D341Med (cell line): ENCODE results near the gene PDE4B.

Experiments used
- DNase-seq: peaks from one replicate; pipeline ENCODE4 v3.0.0; 2012; ENCODE audit warnings: low spot score

PDE4B gene

GRCh38 chr1:65882076-65882475 is 89.4 kb downstream of the PDE4B start:
- no peak for DNase-seq

GRCh38 chr1:65889441-65889840 is 96.7 kb downstream of the PDE4B start:
- DNase-seq, result no peak

- DNase-seq, result no peak
These were observed 97.6 kb downstream of the PDE4B start for GRCh38 chr1:65890201-65890843.

DNA sequence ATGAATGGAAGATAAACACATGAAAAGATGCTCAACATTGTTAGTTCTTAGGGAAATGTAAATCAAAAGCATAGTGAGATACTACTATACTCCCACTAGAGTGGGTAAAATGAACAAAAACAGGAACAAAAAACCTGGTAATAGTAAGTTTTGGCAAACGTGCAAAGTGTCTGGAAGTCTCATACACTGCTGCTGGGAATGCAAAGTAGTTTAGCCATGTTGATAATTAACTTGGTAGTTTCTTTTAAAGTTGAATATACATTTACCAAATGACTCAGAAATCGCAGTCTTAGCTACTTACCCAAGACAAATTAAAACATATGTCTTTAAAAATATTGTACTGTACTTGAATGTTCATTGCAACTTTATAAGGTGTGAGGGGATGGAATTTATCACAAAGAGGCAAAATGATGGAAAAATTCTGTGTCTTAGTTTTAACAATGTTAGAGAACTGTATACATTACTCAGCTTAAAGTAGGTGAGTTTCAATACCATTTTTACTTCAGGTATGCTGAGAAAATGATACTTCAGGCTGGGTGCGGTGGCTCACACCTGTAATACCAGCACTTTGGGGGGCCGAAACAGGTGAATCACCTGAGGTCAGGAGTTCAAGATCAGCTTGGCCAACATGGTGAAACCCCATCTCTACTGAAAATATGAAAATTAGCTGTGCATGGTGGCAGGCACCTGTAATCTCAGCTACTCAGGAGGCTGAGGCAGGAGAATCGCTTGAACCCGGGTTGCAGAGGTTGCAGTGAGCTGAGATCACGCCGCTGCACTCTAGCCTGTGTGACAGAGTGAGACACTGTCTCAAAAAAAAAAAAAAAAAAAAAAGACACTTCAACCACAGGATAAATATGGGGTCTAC is 102.3 kb downstream of the PDE4B start:
- DNase-seq, result no peak

GRCh38 chr1:65896721-65897120 is 104.0 kb downstream of the PDE4B start:
- DNase-seq, result no peak

GRCh38 chr1:65897485-65897884 is 104.8 kb downstream of the PDE4B start:
- DNase-seq, result no peak

GRCh38 chr1:65904681-65905083 is 112.0 kb downstream of the PDE4B start:
- no peak for DNase-seq

DNA sequence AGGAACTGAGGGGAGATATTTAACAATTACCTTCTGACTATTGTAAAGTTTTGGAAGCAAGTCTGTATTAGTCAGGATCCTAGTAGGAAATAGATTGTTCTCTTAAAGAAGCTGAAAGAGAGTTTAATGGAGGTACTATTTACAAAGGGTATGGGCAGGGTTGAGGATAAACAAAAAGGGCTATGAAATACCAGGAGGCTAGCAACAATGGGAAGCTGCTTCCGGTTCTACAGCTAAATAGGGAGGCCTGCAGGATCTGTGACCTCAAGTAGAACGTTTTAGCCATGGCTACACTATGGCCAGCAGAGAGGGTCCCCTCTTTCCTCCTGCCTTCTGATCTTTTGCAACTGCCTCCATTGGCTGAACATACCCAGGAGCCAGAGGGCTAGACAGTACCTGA is 117.7 kb downstream of the PDE4B start:
- DNase-seq, result no peak

DNA sequence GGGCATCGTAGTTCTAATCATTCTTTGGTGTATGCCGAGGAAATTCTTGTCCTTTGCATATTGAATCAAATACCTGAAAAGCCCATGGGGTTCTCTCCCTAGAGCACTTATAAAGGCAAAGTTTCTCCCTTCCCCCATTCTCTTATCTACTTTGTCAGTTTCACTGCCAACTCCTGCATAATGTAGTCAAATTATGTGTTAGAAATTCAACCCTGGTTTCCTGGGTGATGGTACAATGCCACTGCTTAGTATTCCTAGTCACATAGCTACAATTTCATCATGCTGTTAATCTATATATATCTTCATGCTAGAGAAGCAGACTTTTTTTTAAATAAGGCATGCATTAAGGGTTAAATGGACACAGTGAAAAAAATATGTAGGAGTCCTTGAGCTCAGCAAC is 119.0 kb downstream of the PDE4B start:
- DNase-seq, result no peak

DNA sequence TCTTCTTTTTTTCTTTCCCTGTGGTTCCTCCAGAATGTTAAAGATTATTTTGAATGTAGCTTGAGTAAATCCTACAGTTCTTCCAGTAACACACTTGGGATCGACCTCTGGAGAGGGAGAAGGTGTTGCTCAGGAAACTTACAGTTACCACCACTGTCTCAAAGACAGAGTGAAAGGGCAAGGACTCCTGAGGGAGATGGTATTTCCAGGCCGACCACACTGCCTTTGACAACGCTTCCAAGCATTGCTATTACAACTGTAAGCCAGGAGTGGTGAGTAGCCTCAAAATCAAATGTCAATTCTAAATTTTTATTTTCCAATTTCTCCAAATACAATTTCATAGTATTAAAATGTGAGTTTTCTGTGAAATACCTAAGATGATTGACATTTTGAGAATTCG is 125.9 kb downstream of the PDE4B start:
- DNase-seq, result no peak

DNA sequence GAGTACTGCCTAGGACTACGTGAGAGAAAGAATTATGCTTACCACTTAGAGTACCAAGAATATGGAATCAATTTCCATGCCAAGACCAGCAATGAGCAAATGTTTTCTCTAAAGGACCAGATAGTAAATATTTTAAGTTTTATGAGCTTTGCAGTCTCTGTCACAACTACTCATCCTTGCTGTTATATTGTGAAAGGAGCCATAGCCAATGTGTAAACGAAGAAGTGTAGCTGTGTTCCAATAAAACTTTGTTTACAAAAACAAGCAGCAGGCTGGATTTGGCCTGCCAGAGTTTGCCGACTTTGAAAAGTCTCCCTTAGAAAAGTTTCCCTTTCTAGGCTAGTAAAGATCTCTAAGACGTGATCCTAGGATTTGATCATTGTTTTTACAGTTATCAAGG is 128.8 kb downstream of the PDE4B start:
- DNase-seq, result no peak

DNA sequence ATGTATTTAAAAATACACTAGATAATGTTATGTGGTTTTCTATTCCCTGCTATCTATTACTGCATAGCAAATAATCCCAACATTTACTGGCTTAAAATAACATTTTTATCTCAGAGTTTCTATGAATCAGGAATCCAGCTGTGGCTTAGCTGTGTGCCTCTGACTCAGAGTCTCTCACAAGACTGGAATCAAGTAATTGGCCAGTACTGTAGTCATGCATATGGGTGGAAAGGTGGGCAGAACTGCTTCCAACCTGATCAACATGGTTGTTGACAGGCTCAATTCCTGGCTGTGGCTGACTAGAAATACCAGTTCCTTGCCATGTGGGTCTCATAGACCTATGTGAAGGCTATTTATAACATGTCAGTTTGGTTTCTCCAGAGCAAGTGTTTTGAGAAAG is 131.8 kb downstream of the PDE4B start:
- no peak for DNase-seq

- DNase-seq, result no peak
These were observed 145.8 kb downstream of the PDE4B start for GRCh38 chr1:65938506-65938905.

DNA sequence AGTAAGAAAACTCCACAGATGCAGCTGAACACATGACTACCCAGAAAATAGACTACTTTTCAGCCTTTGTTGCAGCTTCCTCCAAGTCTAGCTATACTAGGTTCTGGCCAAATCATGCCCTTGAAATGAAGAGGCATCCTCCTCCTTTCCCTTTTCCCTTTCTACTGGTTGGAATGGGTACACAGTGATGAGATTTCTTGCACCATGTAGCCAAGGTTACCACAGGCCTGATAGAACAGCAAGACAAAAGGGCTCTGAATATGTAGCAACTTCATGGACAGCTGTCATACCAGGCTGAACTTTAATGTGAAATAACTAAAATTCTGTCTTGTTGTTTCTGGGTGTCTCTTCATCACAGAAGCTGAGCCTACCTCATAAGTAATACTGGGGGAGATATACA is 146.5 kb downstream of the PDE4B start:
- no peak for DNase-seq

GRCh38 chr1:65939636-65940035 is 146.9 kb downstream of the PDE4B start:
- no peak for DNase-seq

GRCh38 chr1:65940126-65940525 is 147.4 kb downstream of the PDE4B start:
- DNase-seq, result no peak

GRCh38 chr1:65942476-65942875 is 149.8 kb downstream of the PDE4B start:
- no peak for DNase-seq

DNA sequence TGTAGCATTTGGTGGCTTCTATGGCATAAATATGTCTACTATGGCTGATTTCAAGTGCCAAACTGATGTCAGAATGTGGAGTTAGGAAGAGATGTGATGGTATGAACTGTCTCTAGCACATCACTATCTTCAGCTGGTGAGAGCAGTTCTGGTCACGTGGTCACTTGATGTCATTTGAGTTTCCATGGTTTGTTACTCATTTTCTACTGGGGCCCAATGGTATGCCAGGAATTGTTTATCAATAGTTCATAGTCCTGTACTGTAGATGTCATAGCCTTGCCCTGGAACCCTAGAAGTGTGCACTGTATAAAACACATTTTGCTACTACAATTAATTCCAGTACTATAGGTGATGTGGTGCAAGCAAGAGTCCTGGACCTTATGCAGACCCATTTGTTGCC is 153.7 kb downstream of the PDE4B start:
- DNase-seq, result no peak

GRCh38 chr1:65946960-65947359 is 154.3 kb downstream of the PDE4B start:
- DNase-seq, result no peak

GRCh38 chr1:65948609-65949229 is 156.0 kb downstream of the PDE4B start:
- no peak for DNase-seq

GRCh38 chr1:65949230-65949626 is 156.5 kb downstream of the PDE4B start:
- DNase-seq, result no peak

DNA sequence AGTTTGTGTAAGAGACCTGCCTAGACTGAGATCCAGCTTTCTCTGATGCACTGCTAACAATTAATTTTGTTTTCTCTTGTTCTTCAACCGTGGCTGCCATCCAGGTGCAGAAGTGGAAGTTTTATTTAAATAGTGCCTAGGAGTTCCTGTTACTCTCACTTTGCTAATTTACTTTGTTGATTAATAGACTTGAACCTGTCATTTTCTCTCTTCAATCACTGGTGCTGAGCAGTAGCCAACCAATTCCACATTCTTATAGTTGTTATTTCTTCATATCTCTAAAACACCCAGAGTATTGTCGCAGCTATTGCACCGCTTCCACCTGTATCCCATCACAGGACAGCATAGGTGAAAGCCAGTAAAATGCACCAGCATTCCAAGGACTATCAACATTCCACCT is 157.2 kb downstream of the PDE4B start:
- no peak for DNase-seq

- no peak for DNase-seq
These were observed 160.0 kb downstream of the PDE4B start for GRCh38 chr1:65952696-65953095.
